ENCODE measurements around the gene TPSD1. TPM values are rescaled to one million over a fixed set of nuclear protein-coding genes. Genes with fewer than 3 reads are reported as not detected.
A peak's percentile ranks its signal among the peaks of the same experiment; 100 is the strongest.

TPSD1 gene
- total RNA-seq, 1 experiment from 2014 or later: not detected

- TF ChIP-seq, protein P1, sequence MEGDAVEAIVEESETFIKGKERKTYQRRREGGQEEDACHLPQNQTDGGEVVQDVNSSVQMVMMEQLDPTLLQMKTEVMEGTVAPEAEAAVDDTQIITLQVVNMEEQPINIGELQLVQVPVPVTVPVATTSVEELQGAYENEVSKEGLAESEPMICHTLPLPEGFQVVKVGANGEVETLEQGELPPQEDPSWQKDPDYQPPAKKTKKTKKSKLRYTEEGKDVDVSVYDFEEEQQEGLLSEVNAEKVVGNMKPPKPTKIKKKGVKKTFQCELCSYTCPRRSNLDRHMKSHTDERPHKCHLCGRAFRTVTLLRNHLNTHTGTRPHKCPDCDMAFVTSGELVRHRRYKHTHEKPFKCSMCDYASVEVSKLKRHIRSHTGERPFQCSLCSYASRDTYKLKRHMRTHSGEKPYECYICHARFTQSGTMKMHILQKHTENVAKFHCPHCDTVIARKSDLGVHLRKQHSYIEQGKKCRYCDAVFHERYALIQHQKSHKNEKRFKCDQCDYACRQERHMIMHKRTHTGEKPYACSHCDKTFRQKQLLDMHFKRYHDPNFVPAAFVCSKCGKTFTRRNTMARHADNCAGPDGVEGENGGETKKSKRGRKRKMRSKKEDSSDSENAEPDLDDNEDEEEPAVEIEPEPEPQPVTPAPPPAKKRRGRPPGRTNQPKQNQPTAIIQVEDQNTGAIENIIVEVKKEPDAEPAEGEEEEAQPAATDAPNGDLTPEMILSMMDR (conservative IDR thresholded peaks at IDR 0.05): no peak
- Mint-ChIP-seq H3K4me3 (no peak overlapping the region; a peak in 1 of 5 replicates), H3K36me3 (ENCODE audit: insufficient read depth in 1 of 3, low read depth in 3 of 3) (peaks cover 5 to 9% (median 9%) of the 10 kb centered on the region in 3 experiments; a peak in 5 of 7 replicates), H3K27ac (peak overlapping the region in 2 of 3 experiments; percentile 74 to 95; a peak in 4 of 7 replicates), H3K27me3 (ENCODE audit: low read depth) (peaks cover 12% of the 10 kb centered on the region), H3K9me3 (peaks cover 0 to 3% of the 10 kb centered on the region in 2 experiments; a peak in 1 of 5 replicates), H3K4me1 (peaks cover 0 to 2% of the 10 kb centered on the region in 2 experiments; a peak in 1 of 4 replicates)
- no peak overlapping the region for H2AFZ ChIP-seq (ENCODE audit: low read length)
- no peak overlapping the region for H3K23ac ChIP-seq (ENCODE audit: insufficient read length, low read depth, low read length)
- H3K9ac ChIP-seq (ENCODE audit: extremely low read depth, insufficient read length, low read length): no peak overlapping the region
- no peaks in the 10 kb centered on the region for H3K23me2 ChIP-seq (ENCODE audit: insufficient read length, low read depth, low read length, poor library complexity, severe bottlenecking)
- H4K8ac ChIP-seq (replicated peaks; ENCODE audit: insufficient read length, low read depth, low read length): no peak overlapping the region
- no peak overlapping the region for H3K18ac ChIP-seq (ENCODE audit: insufficient read length, low read depth, low read length)
- H3K9me3 ChIP-seq (ENCODE audit: control insufficient read depth, low read depth, low read length): no peaks in the 10 kb centered on the region
- WGBS (ENCODE audit: extremely low coverage, insufficient read length, low lambda C conversion rate): no CpG with 5 or more reads among the region's 38 CpGs
- no peaks in the 10 kb centered on the region for H4K20me1 ChIP-seq (ENCODE audit: control insufficient read depth, insufficient read depth, insufficient read length)
- no peak overlapping the region for H2BK120ac ChIP-seq (ENCODE audit: low read depth, low read length, poor library complexity, severe bottlenecking)
- no peak overlapping the region for H3K27ac ChIP-seq (ENCODE audit: insufficient read length, low read depth, low read length)
- H3K14ac ChIP-seq (ENCODE audit: insufficient read depth, low read length): no peak overlapping the region
- H3K4me1 ChIP-seq (ENCODE audit: insufficient read depth, low read length): no peaks in the 10 kb centered on the region
- DNase-seq: no peak
- H4K5ac ChIP-seq (ENCODE audit: insufficient read length, low read depth, low read length): no peak overlapping the region
- H3K4me2 ChIP-seq (ENCODE audit: insufficient read depth, insufficient read length, low read length): no peak overlapping the region
- no peaks in the 10 kb centered on the region for H3K79me2 ChIP-seq (ENCODE audit: insufficient read depth, low read length)
- H4K91ac ChIP-seq (ENCODE audit: insufficient read length, low read depth, low read length): no peak overlapping the region
- H3T11ph ChIP-seq (ENCODE audit: low read length): no peak overlapping the region
- H3K79me1 ChIP-seq (ENCODE audit: insufficient read depth, low read depth, low read length, poor library complexity, severe bottlenecking): no peaks in the 10 kb centered on the region
- H3K27me3 ChIP-seq (ENCODE audit: insufficient read depth, low read length): no peaks in the 10 kb centered on the region
- no peak overlapping the region for H2BK5ac ChIP-seq (ENCODE audit: insufficient read length, low read length)
- no peak overlapping the region for H2AK5ac ChIP-seq (ENCODE audit: insufficient read length, low read length)
- H3K56ac ChIP-seq (ENCODE audit: insufficient read length, low read depth, low read length): no peak overlapping the region
- H2BK20ac ChIP-seq (ENCODE audit: low read depth, low read length, poor library complexity, severe bottlenecking): no peak overlapping the region
- H2BK15ac ChIP-seq (ENCODE audit: low read depth, low read length): no peak overlapping the region
- H2BK12ac ChIP-seq (ENCODE audit: insufficient read length, low read depth, low read length): no peak overlapping the region
- H3K4ac ChIP-seq (ENCODE audit: low read depth, low read length): no peak overlapping the region
Measured at GRCh38 chr16:1223355-1224214, 32.3 kb upstream of the TPSD1 start.
